NCI-H774 (cell line): ENCODE data around the gene DNAAF8.

ENCODE experiments used
- DNase-seq: peaks from one replicate; lab custom pipeline; 2025; lab: John Stamatoyannopoulos, UW

DNAAF8 gene

GRCh38 chr16:4695473-4696171 is 38.7 kb upstream of the DNAAF8 start:
- no peak for DNase-seq

GRCh38 chr16:4696172-4696904 is 38.0 kb upstream of the DNAAF8 start:
- DNase-seq = no peak

DNA sequence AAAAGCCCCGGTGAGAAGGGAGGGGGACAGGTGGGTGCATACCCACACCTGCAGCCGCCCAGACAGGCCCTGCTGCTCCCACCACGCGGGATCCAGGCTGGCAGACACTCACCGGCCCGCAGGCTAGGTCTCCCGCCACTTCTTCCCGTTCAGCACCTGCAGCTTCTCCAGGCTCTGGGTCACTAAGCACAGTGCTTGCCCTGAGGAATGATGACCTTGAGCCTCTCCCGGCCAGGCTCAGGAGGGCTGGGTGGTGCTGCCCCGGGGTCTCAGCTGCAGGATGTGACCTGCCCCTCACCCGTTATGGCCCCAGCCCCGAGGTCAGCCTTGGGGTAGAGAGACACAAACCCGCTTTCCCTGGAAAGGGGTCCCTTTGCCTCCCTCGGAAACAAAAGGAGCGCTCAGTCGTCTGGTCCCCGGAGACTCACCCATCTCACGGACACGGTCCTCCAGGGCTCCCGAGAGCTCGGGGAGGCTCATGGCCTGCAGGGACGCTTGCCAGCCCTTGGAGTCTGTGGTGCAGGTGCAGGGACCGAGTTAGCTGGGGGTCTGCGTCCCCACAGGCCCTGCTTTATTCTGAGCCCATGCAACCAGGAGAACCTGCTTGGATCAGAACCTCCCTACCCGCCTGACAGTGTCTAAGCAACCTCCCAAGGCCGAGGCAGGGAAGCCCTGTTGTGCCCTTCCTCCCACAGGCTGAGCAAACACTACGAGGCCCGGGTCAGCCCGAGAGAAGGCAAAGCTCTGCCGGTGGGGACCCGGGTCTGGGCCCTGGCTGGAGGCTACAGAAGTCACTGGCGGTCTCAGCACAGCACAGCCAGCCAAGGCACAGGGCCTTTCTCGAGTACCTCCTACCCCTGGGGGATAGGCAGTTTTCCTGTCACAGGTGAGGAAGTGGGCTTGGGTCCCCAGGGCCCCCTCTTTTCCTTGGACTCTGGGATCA is 37.2 kb upstream of the DNAAF8 start:
- DNase-seq = no peak

DNA sequence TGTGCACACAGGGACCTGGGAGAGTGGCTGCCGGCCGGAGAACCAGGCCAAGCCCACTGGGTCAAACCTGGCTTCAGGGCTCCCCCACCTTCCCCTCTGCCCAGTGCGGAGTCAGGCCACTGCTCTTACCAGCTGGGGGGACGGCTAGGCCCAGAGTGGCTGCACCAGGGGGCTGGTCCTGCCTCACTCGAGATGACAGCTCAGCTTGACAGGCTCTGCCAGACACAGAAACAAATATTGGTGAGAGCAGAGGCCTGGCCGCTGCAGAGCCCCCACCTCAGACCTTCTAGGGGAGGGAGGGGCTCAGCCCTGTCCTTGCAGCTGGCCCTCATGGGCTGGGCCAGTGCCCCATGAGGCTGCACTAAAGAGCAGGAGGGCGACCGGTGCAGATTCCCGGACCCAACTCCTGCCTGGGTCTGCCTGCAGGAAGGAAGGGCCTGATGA is 36.5 kb upstream of the DNAAF8 start:
- no peak for DNase-seq

DNA sequence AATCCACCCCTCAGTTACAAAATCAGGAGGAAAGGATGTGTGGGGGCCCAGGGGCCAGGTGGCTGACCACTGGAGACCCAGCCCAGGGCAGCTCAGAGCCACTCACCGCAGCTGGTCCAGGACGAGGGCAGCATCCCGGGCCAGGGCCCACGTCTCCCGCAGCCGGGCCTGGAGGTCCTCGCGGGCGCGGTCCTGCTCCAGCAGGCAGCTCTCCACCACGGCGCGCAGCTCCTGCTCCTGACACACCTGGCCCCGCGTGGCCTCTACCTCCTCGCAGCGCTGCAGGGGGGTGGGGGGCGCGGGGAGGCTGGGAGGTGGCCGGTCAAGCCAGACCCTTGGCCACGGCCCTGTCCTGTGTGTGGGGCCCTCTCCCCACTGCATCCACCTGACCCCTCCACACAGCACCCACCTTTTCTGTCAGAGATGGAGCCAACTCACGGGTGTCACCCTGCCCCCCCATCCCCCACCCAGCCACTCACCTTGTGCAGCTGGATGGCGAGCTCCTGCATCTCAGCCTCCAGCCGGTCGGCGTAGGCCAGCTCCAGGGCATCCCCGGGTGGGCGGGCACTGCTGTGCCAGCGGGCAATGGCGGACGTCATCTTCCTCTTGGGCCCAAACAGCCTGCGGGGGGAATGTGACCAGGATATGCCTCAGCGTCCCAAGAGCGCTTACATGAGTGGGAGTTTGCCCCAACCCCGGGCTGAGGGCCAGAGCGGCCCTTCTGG is 35.9 kb upstream of the DNAAF8 start:
- no peak for DNase-seq

DNA sequence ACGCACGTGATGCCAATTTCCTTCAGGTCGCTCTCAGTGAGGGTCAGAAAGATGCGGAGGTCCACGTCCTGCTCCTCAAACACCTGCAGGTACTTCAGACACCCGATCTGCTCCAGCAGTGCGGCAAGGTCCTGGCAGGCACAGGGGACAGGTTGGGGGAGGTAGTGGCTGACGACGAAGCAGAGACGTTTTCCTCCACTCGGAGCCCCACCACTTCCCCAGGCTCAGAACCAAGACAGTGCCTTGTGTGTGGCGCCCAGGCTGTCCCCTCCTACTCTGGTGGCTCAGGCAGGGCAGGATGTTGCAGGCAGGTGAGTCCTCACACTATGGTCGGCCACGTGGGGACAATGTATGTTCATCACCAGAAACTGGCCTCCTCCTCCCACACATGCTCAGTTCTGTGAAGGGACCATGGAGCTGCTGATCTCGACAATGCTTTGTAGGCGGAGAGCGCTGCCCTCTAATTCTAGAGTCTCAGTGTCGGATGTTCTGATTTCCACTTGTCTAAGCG is 35.2 kb upstream of the DNAAF8 start:
- no peak for DNase-seq

DNA sequence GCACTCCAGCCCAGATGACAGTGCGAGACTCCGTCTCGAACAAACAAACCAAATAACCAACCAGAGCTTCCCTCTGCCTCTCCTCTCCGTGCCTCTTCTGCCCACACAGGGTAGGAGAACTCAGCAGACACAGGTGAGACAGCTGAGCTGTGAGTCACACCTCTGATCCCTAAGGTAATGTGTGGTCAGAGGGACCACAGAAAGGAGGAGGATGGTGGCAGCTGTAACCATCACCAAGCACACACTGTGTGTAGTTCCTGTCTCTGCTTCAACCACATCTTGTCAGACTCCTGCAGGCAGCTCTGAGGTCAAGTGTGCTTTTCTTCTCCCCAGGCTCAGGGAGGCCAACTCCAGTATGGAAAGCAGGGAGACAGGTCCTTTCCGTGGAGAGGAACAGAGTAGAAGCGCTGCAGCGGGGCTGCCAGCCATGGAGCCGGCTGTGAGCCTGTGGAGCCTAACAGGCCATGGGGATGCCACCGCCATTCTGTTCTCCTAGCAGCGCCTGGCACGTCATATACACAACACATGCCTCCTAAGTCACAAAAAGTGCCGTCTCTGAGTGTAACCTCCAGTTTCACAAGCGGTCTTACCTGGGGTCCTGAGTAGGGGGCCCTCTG is 33.8 kb upstream of the DNAAF8 start:
- DNase-seq = no peak

GRCh38 chr16:4700997-4701743 is 33.2 kb upstream of the DNAAF8 start:
- DNase-seq = no peak

GRCh38 chr16:4701791-4702465 is 32.4 kb upstream of the DNAAF8 start:
- no peak for DNase-seq

DNA sequence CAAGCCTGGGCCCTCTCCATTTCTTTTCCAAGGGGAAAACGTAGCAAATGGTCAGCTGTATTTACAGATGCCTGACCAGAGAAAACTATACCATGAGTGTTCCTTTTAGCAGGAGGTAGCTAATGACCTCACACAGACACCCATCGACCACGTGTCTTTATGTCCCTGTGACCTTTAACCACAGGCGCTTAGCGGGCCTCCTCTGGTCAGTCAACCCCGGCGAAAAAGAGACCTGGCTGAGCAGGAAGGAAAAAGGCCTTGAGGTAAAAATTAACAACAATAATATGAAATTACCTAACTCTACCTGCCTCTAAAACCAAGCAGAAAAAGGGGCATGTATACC is 31.9 kb upstream of the DNAAF8 start:
- no peak for DNase-seq

DNA sequence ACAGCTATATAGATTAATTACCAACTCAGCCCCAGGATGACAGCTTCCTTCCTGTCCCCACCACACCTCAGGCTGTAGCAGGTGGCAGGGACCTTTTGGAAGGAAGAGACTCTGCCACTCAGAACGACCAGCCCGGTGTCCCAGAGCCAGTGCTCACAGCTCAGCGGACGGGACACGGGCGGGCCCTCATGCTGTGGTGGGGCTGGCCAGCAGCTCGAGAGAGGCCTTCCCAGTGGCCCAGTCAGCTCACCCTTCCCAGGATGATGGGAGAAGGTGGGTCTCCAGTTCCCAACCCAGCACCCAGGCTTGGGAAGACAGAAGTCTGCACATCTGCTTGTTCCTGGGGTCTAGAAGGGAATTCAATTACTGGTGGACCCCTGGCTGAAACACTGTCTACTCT is 30.4 kb upstream of the DNAAF8 start:
- DNase-seq = no peak

DNA sequence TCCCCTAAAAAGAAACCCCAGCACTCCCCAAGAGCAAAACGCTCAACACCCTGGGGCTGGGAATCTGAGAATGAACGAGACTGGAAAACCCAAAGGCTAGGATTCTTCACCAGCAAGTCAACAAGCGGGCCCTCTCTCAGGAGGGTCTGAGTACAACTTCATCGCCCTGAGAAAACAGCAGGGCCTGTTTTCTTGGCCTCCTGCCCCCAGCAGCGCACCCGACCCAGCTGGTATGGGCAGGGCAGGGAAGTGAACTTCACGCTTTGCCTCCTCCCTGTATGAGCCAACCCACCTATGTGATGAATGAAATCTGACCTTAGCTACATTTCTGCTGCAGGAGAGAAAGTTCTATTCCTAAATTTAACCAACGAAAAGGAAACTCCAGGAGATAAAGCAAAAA is 29.8 kb upstream of the DNAAF8 start:
- no peak for DNase-seq

- no peak for DNase-seq
These were observed 29.4 kb upstream of the DNAAF8 start for GRCh38 chr16:4704913-4705312.

- no peak for DNase-seq
These were observed 27.5 kb upstream of the DNAAF8 start for GRCh38 chr16:4706871-4707270.

DNA sequence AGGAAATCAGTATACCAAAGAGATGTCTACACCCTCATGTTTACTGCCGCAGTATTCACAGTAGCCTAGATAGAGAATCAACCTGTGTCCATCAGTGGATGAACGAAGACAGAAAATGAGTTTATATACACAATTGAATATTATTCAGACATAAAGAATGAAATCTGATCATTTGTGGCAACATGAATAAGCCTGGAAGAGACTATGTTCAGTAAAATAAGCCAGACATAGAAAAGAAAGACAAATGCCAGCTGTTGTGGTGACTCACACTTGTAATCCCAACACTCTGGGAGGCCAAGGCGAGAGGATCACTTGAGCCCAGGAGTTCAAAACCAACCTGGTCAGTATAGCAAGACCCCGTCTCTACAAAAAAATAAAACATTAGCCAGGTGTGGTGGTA is 24.9 kb upstream of the DNAAF8 start:
- DNase-seq = no peak

- no peak for DNase-seq
These were observed 20.5 kb upstream of the DNAAF8 start for GRCh38 chr16:4713663-4714501.

DNA sequence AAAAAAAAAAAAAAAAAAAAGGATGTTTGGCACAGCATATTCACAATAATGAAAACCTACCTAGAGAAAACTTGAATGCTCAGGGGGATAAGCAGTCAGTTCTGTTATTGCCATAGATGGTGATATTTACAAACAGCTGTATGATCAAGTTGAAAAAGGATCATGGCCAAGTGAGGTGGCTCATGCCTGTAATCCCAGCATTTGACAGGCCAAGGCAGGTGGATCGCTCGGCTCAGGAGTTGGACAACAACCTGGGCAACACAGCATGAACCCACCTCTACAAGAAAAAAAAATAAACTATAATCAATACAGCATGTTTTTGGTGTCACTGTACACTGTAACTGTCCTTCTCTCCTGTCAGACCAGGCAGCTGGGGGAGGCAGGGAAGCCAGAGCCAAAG is 19.3 kb upstream of the DNAAF8 start:
- no peak for DNase-seq

DNA sequence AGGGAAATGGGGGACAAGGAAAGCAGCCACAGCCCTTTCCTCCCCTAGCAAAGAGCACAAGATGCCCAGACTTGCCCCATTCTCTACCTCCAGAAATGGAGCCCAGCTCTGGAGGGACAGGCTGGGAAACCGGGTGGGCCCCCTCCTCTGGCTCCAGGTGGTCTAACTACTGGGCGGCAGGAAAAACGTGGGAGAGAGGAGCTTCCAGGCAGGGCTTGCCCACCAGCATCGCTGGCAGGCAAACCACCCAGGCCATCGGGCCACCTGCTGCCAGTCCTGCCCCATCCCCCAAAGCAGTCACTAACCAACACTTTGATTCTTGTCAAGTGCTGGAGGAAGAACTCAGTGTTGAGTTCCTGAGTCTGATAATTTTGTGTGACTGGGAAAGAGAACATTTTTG is 15.9 kb upstream of the DNAAF8 start:
- DNase-seq = no peak
